Breast epithelium (tissue), 3 donors: ENCODE measurements around the gene WDR72.

Source experiments
- CTCF ChIP-seq, 3 donors: fragments of 450-650 bp; IDR thresholded peaks; one replicate each; pipeline ENCODE4 v1.5.1; 2016 to 2017; ENCODE audit warnings: antibody characterized with exemption in 3 of 3, mild to moderate bottlenecking in 3 of 3, moderate library complexity in 3 of 3
- POLR2A ChIP-seq: fragments of 450-650 bp; IDR thresholded peaks from one replicate; pipeline ENCODE4 v1.6.1; 2016; ENCODE audit warnings: antibody characterized with exemption, mild to moderate bottlenecking, moderate library complexity

GRCh38 chr15:53739187-53739586 lies 20.3 kb downstream of the WDR72 start:
- no peak for TF ChIP-seq CTCF (IDR thresholded peaks at IDR 0.05)
- no peak for TF ChIP-seq POLR2A
